Pancreas (tissue), 10 donors: Measurements from ENCODE around the gene NDUFS6. TPM values are rescaled to one million over a fixed set of nuclear protein-coding genes. Genes with fewer than 3 reads are reported as not detected.
A peak's percentile ranks its signal among the peaks of the same experiment; 100 is the strongest.

ENCODE experiments used
- ATAC-seq, 4 donors: fragments of 200-7000 bp; cut with Tn5 transposase; one replicate each; pipeline versions ENCODE4 v1.8.0 to v1.9.1; 2020; ENCODE audit warnings: mild to moderate bottlenecking in 4 of 4, moderate library complexity in 4 of 4
- DNase-seq, 6 donors: peaks; one replicate each; pipeline ENCODE4 v3.0.0-alpha.2; 2020
- FAIRE-seq: peaks from 2 replicates; lab custom pipeline; 2012; peaks lifted over from hg19 to GRCh38; lab: Jason Lieb, UNC
- H3K27ac ChIP-seq, 4 donors: fragments of 200-600 bp; sonication (generic); 1 replicate in 3 of 4; 2 replicates in 1 of 4; pipeline versions ENCODE4 v1.5.0 to v1.8.0; 2020
- H3K27me3 ChIP-seq, 4 donors: fragments of 200-600 bp; one replicate each; pipeline ENCODE4 v1.8.0; 2021
- H3K36me3 ChIP-seq, 3 donors: fragments of 200-600 bp; sonication (generic) in 1 of 3; one replicate each; pipeline versions ENCODE4 v1.5.0 to v1.8.0; 2020 to 2021
- H3K4me1 ChIP-seq, 3 donors: fragments of 200-600 bp; one replicate each; pipeline ENCODE4 v1.8.0; 2021
- H3K4me3 ChIP-seq, 4 donors: fragments of 200-600 bp; sonication (generic) in 2 of 4; one replicate each; pipeline versions ENCODE4 v1.5.0 to v1.8.0; 2020 to 2021
- H3K9me3 ChIP-seq, 4 donors: fragments of 200-600 bp; one replicate each; pipeline ENCODE4 v1.8.0; 2021
- WGBS, 2 donors: extraction: QIAGEN DNeasy Blood & Tissue Kit; methylation state at CpG; one replicate each; pipeline ENCODE4 v1.1.7; 2013; 5-methylcytosine and 5-hydroxymethylcytosine counted together
- intact Hi-C, 3 donors: fragments of 100-400 bp; cut with DNase I; formaldehyde crosslinking; loops; one replicate each; pipeline versions ENCODE4 v1.11.1 to v1.14.2; 2022
- polyA plus RNA-seq, 2 donors: library from polyadenylated mRNA; stranded (reverse); fragments of 200-250 nt; gene quantifications; one replicate each; pipeline ENCODE4 v1.2.3, GENCODE V29; 2013
- total RNA-seq, 6 donors: library from RNA; stranded (reverse); fragmentation: NEBNext Ultra II Directional in 4 of 6; extraction: Animal tissue kit (Norgen Biotek cat#: 25700) in 4 of 6; gene quantifications; one replicate each; pipeline versions ENCODE4 v1.2.1 to v1.2.4, GENCODE V29; 2021 to 2023
- TF ChIP-seq, protein P1 (sequence below), 4 donors: fragments of 200-600 bp; sonication (generic) in 3 of 4; IDR thresholded peaks; one replicate each; pipeline versions ENCODE4 v1.5.0 to v1.8.0; 2021; ENCODE audit warnings: antibody characterized with exemption in 4 of 4
- donor health status: healthy with polysubstance abuse.
- donor health status: DM: no; HTN: no; CAD: no; lungs with moderate emphysema.
- donor health status: DM: no; HTN: no; CAD: no.
- donor health status: control.
- donor health status: control.
- donor health status: Bipolar disorder and iron deficiency.
- donor health status: DM: yes; HTN: yes; CAD: no.
- donor health status: DM: no; HTN: no; CAD: no.
- donor health status: DM: no; HTN: no; CAD: no.
- donor health status: DM: yes; HTN: yes; CAD: no.

NDUFS6 gene
- total and polyA plus RNA-seq, 8 donors = 8.2 to 41.9 (median 14.2) TPM

DNA sequence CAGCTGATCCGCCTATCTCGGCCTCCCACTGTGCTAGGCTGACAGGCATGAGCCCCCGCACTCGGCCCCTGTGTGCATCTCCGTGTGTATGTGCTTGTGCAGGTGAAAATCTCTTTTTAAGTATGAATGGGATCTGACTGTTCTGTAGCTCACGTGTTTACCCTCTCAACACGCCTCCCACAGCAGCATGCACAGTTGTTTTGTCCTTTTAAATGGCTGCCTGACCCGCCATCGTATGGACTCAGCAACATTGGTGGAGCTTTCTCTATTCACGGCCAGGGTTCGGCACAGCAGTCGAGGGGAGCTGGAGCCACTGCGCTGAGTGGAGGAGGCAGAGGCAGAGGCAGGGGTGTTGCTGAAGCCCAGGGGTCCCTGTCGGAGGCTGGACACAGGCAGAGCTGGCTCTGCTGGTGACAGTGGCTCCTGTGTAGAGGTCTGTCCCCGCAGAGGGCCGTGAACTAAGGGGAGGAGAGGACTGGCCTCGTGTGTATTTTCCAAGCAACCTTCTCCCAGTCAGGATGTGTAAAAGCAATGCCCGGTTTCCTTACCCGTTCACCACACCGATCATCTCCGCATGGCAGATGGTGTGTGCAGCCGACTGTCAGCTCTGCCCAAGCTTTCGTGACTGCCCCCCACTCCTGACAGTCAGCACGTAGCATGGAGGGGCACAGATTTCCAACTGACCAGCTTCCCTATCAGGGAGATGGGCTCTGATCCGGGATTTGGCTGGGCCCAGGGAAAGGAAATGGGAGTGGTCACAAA is 38.9 kb upstream of the NDUFS6 start:
- DNase-seq = peak in 2 of 6 donors; percentile 0 to 31
- no peaks in the 10 kb centered on the region for H3K9me3 ChIP-seq
- H3K4me3 ChIP-seq = no peak overlapping the region
- WGBS, 2 donors = 63 to 76% methylated on average over 25 of the region's 25 CpGs
- intact Hi-C loops = no loop called here
- FAIRE-seq = no peak
- H3K4me1 ChIP-seq = no peaks in the 10 kb centered on the region
- no peak for ATAC-seq
- TF ChIP-seq, protein P1, sequence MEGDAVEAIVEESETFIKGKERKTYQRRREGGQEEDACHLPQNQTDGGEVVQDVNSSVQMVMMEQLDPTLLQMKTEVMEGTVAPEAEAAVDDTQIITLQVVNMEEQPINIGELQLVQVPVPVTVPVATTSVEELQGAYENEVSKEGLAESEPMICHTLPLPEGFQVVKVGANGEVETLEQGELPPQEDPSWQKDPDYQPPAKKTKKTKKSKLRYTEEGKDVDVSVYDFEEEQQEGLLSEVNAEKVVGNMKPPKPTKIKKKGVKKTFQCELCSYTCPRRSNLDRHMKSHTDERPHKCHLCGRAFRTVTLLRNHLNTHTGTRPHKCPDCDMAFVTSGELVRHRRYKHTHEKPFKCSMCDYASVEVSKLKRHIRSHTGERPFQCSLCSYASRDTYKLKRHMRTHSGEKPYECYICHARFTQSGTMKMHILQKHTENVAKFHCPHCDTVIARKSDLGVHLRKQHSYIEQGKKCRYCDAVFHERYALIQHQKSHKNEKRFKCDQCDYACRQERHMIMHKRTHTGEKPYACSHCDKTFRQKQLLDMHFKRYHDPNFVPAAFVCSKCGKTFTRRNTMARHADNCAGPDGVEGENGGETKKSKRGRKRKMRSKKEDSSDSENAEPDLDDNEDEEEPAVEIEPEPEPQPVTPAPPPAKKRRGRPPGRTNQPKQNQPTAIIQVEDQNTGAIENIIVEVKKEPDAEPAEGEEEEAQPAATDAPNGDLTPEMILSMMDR (IDR thresholded peaks at IDR 0.05) = no peak
- no peak overlapping the region for H3K27ac ChIP-seq
- H3K27me3 ChIP-seq = no peaks in the 10 kb centered on the region
- H3K36me3 ChIP-seq = no peaks in the 10 kb centered on the region

DNA sequence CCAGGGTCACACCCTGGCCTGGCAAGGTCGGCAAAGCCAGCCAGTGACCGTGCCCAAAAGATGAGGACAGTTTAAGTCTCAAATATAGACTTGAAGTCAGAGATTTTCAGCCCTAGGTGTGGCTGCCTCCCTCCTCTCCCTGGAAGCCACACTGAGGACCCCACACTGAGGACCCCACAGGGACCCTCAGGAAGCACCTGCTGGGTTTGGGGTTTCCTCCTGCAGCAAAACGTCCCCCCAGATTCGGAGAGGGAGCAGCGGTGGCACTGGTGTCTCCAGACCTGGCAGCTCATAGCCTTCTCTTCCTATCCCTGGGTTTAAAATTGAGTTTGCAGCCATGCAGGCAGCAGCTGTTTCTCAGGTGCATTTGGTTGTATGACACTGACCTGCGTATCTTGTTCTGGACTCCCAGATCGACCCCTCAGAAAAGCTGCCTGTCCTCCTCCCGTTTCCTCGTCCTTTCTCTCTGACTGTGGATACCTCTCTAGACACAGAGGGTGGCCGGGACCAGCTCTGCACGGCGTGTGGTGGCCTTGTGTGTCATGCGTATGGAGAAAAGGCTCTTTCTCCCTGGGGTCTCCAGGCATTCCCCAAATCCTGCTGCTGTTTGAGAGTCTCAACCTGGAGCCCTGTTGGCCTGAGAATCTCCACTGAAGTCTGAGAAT is 38.2 kb upstream of the NDUFS6 start:
- WGBS, 2 donors = 62 to 71% methylated on average over 13 of the region's 13 CpGs
- intact Hi-C loops = no loop called here
- Histone ChIP-seq H3K27me3 (no peaks in the 10 kb centered on the region), H3K4me3 (no peak overlapping the region), H3K36me3 (no peaks in the 10 kb centered on the region), H3K27ac (no peak overlapping the region), H3K9me3 (no peaks in the 10 kb centered on the region), H3K4me1 (no peaks in the 10 kb centered on the region)
- DNase-seq (peak in 2 of 6 donors; percentile 5 to 42), FAIRE-seq (no peak), ATAC-seq (no peak)
- TF ChIP-seq, protein P1 (IDR thresholded peaks at IDR 0.05) = no peak

DNA sequence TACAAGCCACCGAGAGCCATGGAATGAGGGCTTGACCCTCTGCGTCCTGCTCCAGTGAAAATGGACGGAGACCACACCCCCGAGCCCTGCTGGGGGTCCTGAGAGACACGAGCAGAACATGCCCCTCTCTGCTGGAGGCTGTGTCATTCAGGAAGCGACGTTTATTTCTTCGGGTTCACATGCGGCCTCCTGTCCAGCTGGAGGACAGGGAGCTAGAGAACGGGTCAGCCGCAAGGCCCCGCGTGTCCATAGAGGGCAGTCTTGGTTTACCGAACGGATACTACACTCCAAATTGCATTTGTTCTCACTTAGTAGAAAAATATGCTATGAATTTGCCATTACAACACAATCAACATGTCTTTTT is 37.7 kb upstream of the NDUFS6 start:
- Histone ChIP-seq H3K27ac (no peak overlapping the region), H3K36me3 (no peaks in the 10 kb centered on the region), H3K9me3 (no peaks in the 10 kb centered on the region), H3K4me3 (no peak overlapping the region), H3K27me3 (no peaks in the 10 kb centered on the region), H3K4me1 (no peaks in the 10 kb centered on the region)
- TF ChIP-seq, protein P1 (IDR thresholded peaks at IDR 0.05) = peak; percentile 16 to 47 (median 44)
- DNase-seq (peak in 4 of 6 donors; percentile 27 to 66 (median 58)), ATAC-seq (peak; percentile 50 to 86 (median 81)), FAIRE-seq (no peak)
- intact Hi-C loops = no loop called here
- 18 to 23% methylated on average over 15 of the region's 15 CpGs for WGBS, 2 donors

DNA sequence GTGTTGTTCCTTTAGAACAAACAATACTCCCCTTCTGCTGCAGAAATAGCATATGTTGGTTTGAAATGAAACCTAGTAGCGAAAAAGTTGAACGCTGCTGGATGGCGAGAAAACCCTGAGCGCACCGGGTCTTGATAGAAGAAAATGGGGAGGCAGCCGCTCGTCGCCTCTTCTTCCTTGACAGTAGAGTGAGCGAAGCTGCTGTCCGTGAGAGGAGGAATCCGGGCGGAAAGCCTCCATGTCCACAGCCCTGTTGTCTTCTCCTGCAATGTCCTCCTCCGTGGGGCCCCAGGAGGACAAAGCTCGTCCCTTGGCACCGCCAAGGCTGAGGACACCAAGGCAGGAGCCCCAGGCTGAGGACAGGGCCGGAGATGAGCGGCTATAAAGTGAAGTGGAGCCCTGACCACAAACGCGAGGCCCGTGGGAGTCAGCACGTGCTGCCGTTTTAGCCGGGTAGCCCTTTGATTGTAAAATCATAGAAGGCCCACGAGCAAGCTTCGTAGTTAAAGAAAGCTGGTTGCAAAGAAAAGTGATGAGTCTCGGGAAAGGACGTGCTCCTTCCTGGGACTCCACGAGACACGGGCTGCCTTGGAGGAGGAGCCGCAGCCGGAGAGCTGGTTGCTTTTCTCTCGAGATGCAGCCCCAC is 37.1 kb upstream of the NDUFS6 start:
- no peaks in the 10 kb centered on the region for H3K9me3 ChIP-seq
- TF ChIP-seq, protein P1 (IDR thresholded peaks at IDR 0.05) = no peak
- FAIRE-seq (no peak), ATAC-seq (no peak), DNase-seq (peak in 2 of 6 donors; percentile 43 to 45)
- intact Hi-C loops = no loop called here
- 64 to 71% methylated on average over 32 of the region's 32 CpGs for WGBS, 2 donors
- H3K4me3 ChIP-seq = no peak overlapping the region
- no peaks in the 10 kb centered on the region for H3K27me3 ChIP-seq
- no peak overlapping the region for H3K27ac ChIP-seq
- H3K36me3 ChIP-seq = no peaks in the 10 kb centered on the region
- no peaks in the 10 kb centered on the region for H3K4me1 ChIP-seq
